GM19467 (cell line): ENCODE measurements around the gene ZNF341.

ENCODE experiments used
- ATAC-seq: cut with Tn5 transposase; IDR thresholded peaks from one replicate; pipeline ENCODE4 v1.9.1; 2021; ENCODE audit warnings: mild to moderate bottlenecking, moderate library complexity; ENCODE audit not compliant: unreplicated experiment

The ZNF341 gene

DNA sequence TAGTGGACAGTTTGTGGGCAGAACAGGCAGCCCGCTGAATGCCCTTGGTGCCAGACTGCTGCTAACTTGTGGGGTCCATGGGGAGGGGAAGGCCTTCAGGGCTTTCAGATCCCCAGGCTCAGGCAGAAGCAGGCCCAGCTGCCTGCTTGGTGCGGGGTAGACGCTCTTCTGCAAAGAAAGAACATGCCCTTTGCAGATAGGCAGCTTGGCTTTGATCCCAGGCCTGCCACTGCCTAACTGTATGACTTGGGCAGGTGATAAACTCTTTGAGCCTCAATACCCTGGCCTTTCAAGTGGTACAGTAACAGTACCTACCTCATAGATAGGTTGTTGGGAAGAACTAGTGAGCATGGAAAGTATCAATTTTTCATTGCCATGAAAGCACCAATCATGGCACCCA, 107.8 kb downstream of the ZNF341 start:
- no peak for ATAC-seq

GRCh38 chr20:33840160-33840559, 108.4 kb downstream of the ZNF341 start:
- ATAC-seq, result no peak

- no peak for ATAC-seq
Measured at GRCh38 chr20:33840759-33841435, 109.1 kb downstream of the ZNF341 start.

GRCh38 chr20:33841436-33841799, 109.6 kb downstream of the ZNF341 start:
- no peak for ATAC-seq
